Esophagus (tissue), 2 donors: ENCODE results near the gene CCDC91. TPM values are rescaled to one million over a fixed set of nuclear protein-coding genes. Genes with fewer than 3 reads are reported as not detected.
A peak's percentile ranks its signal among the peaks of the same experiment; 100 is the strongest.

Source experiments
- H3K27ac ChIP-seq, 2 donors: one replicate each; pipeline ENCODE4 v1.5.1; 2013; ENCODE audit warnings: low read depth in 2 of 2, mild to moderate bottlenecking in 2 of 2, inconsistent platforms in 1 of 2, low read length in 1 of 2, moderate library complexity in 1 of 2
- H3K27me3 ChIP-seq, 2 donors: one replicate each; pipeline ENCODE4 v1.6.1; 2013; ENCODE audit warnings: low read length in 2 of 2, control low read depth in 1 of 2, mild to moderate bottlenecking in 1 of 2; ENCODE audit not compliant: insufficient read depth in 2 of 2, control insufficient read depth in 1 of 2
- H3K36me3 ChIP-seq, 2 donors: one replicate each; pipeline ENCODE4 v1.6.1; 2013; ENCODE audit warnings: low read length in 1 of 2; ENCODE audit not compliant: control insufficient read depth in 2 of 2, insufficient read depth in 2 of 2
- H3K4me1 ChIP-seq, 2 donors: one replicate each; pipeline ENCODE4 v1.6.1; 2013; ENCODE audit warnings: low read length in 1 of 2; ENCODE audit not compliant: control insufficient read depth in 2 of 2, insufficient read depth in 2 of 2
- H3K4me3 ChIP-seq, 2 donors: one replicate each; pipeline ENCODE4 v1.5.1; 2013; ENCODE audit warnings: low read length in 2 of 2, mild to moderate bottlenecking in 2 of 2, low read depth in 1 of 2, moderate library complexity in 1 of 2
- H3K9me3 ChIP-seq, 2 donors: one replicate each; pipeline ENCODE4 v1.6.1; 2013; ENCODE audit warnings: mild to moderate bottlenecking in 2 of 2, low read depth in 1 of 2, low read length in 1 of 2, moderate library complexity in 1 of 2; ENCODE audit not compliant: control insufficient read depth in 2 of 2, insufficient read depth in 1 of 2
- WGBS, 2 donors: extraction: QIAGEN DNeasy Blood & Tissue Kit; methylation state at CpG; one replicate each; pipeline ENCODE4 v1.1.7; 2013; 5-methylcytosine and 5-hydroxymethylcytosine counted together
- polyA plus RNA-seq, 2 donors: library from polyadenylated mRNA; stranded (reverse); fragments of 200-250 nt; gene quantifications; one replicate each; pipeline ENCODE4 v1.2.3, GENCODE V29; 2013
- donor health status: healthy with polysubstance abuse.
- donor health status: Bipolar disorder and iron deficiency.

CCDC91 gene
- polyA plus RNA-seq, 2 donors, result 10.6 to 11.8 TPM

GRCh38 chr12:28568704-28569103, 378.4 kb downstream of the CCDC91 start:
- WGBS, 2 donors, result 77 to 79% methylated on average over 6 of the region's 6 CpGs

GRCh38 chr12:28569698-28570411, 379.6 kb downstream of the CCDC91 start:
- H3K4me1 ChIP-seq, result no peaks in the 10 kb centered on the region
- no peaks in the 10 kb centered on the region for H3K36me3 ChIP-seq
- H3K9me3 ChIP-seq, result no peaks in the 10 kb centered on the region
- no peaks in the 10 kb centered on the region for H3K27me3 ChIP-seq
- peak overlapping the region; percentile 19 to 31 for H3K27ac ChIP-seq
- no peak overlapping the region for H3K4me3 ChIP-seq
- 37 to 46% methylated on average over 3 of the region's 3 CpGs for WGBS, 2 donors

More at GRCh38 chr12:28568704-28569103, 378.4 kb downstream of the CCDC91 start:
- Histone ChIP-seq H3K27me3 (no peaks in the 10 kb centered on the region), H3K4me3 (no peak overlapping the region), H3K4me1 (no peaks in the 10 kb centered on the region), H3K36me3 (no peaks in the 10 kb centered on the region), H3K27ac (no peak overlapping the region), H3K9me3 (no peaks in the 10 kb centered on the region)

GRCh38 chr12:28570811-28571210, 380.6 kb downstream of the CCDC91 start:
- H3K36me3 ChIP-seq, result no peaks in the 10 kb centered on the region
- no peaks in the 10 kb centered on the region for H3K4me1 ChIP-seq
- H3K27ac ChIP-seq, result no peak overlapping the region
- H3K4me3 ChIP-seq, result no peak overlapping the region
- 85% methylated on average over 3 of the region's 3 CpGs for WGBS, 2 donors
- H3K9me3 ChIP-seq, result no peaks in the 10 kb centered on the region
- H3K27me3 ChIP-seq, result no peaks in the 10 kb centered on the region

GRCh38 chr12:28574746-28575592, 384.7 kb downstream of the CCDC91 start:
- H3K9me3 ChIP-seq, result no peaks in the 10 kb centered on the region
- H3K27me3 ChIP-seq, result no peaks in the 10 kb centered on the region
- H3K36me3 ChIP-seq, result no peaks in the 10 kb centered on the region
- 81 to 88% methylated on average over 5 of the region's 5 CpGs for WGBS, 2 donors
- no peak overlapping the region for H3K27ac ChIP-seq
- H3K4me3 ChIP-seq, result no peak overlapping the region
- no peaks in the 10 kb centered on the region for H3K4me1 ChIP-seq

GRCh38 chr12:28575593-28576205, 385.4 kb downstream of the CCDC91 start:
- 55 to 60% methylated on average over 3 of the region's 3 CpGs for WGBS, 2 donors
- H3K36me3 ChIP-seq, result no peaks in the 10 kb centered on the region

GRCh38 chr12:28578361-28578760, 388.1 kb downstream of the CCDC91 start:
- Histone ChIP-seq H3K27ac (peak overlapping the region in 1 of 2 donors; percentile 19), H3K4me3 (no peak overlapping the region), H3K36me3 (no peaks in the 10 kb centered on the region), H3K27me3 (no peaks in the 10 kb centered on the region), H3K9me3 (no peaks in the 10 kb centered on the region), H3K4me1 (no peaks in the 10 kb centered on the region)
- 66 to 81% methylated on average over 3 of the region's 3 CpGs for WGBS, 2 donors

More at GRCh38 chr12:28575593-28576205, 385.4 kb downstream of the CCDC91 start:
- Histone ChIP-seq H3K4me3 (no peak overlapping the region), H3K27me3 (no peaks in the 10 kb centered on the region), H3K27ac (no peak overlapping the region), H3K4me1 (no peaks in the 10 kb centered on the region), H3K9me3 (no peaks in the 10 kb centered on the region)

- no peaks in the 10 kb centered on the region for H3K9me3 ChIP-seq
- no peak overlapping the region for H3K4me3 ChIP-seq
- H3K36me3 ChIP-seq, result no peaks in the 10 kb centered on the region
- H3K4me1 ChIP-seq, result no peaks in the 10 kb centered on the region
- no peak overlapping the region for H3K27ac ChIP-seq
- 65 to 66% methylated on average over 3 of the region's 3 CpGs for WGBS, 2 donors
- no peaks in the 10 kb centered on the region for H3K27me3 ChIP-seq
Observed at GRCh38 chr12:28578833-28579252, 388.6 kb downstream of the CCDC91 start.

- Histone ChIP-seq H3K9me3 (no peaks in the 10 kb centered on the region), H3K36me3 (no peaks in the 10 kb centered on the region), H3K27ac (no peak overlapping the region), H3K4me3 (no peak overlapping the region), H3K4me1 (no peaks in the 10 kb centered on the region), H3K27me3 (no peaks in the 10 kb centered on the region)
- WGBS, 2 donors, result 88 to 91% methylated on average over 6 of the region's 6 CpGs
Observed at GRCh38 chr12:28582672-28583376, 392.6 kb downstream of the CCDC91 start.

- Histone ChIP-seq H3K27ac (no peak overlapping the region), H3K4me1 (no peaks in the 10 kb centered on the region), H3K9me3 (no peaks in the 10 kb centered on the region), H3K36me3 (no peaks in the 10 kb centered on the region), H3K27me3 (no peaks in the 10 kb centered on the region), H3K4me3 (no peak overlapping the region)
- WGBS, 2 donors, result 70 to 77% methylated on average over 5 of the region's 5 CpGs
Observed at GRCh38 chr12:28583701-28584261, 393.5 kb downstream of the CCDC91 start.
